HG03066 (cell line): ENCODE data around the gene WDR90.

ENCODE experiments used
- ATAC-seq: cut with Tn5 transposase; IDR thresholded peaks from one replicate; pipeline ENCODE4 v1.9.1; 2021; ENCODE audit warnings: low read depth; ENCODE audit not compliant: unreplicated experiment

The WDR90 gene

DNA sequence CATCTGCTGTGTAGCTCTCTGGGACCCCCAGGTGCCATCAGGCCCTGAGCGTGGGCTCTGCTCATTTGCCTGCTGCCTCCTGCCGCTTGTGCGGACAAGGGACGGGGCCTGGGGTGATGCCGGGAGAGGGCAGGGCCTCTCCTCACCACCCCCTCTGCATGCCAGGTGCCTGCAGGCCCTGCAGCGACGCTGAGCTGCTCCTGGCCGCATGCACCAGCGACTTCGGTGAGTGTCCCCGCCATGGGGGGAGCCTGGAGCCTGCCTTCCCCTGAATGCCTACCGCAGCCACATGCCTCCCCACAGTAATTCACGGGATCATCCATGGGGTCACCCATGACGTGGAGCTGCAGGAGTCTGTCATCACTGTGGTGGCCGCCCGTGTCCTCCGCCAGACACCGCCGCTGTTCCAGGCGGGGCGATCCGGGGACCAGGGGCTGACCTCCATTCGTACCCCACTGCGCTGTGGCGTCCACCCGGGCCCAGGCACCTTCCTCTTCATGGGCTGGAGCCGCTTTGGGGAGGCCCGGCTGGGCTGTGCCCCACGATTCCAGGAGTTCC lies 67.7 kb downstream of the WDR90 start:
- no peak for ATAC-seq
